ENCODE measurements around the gene RASSF7.

DNA sequence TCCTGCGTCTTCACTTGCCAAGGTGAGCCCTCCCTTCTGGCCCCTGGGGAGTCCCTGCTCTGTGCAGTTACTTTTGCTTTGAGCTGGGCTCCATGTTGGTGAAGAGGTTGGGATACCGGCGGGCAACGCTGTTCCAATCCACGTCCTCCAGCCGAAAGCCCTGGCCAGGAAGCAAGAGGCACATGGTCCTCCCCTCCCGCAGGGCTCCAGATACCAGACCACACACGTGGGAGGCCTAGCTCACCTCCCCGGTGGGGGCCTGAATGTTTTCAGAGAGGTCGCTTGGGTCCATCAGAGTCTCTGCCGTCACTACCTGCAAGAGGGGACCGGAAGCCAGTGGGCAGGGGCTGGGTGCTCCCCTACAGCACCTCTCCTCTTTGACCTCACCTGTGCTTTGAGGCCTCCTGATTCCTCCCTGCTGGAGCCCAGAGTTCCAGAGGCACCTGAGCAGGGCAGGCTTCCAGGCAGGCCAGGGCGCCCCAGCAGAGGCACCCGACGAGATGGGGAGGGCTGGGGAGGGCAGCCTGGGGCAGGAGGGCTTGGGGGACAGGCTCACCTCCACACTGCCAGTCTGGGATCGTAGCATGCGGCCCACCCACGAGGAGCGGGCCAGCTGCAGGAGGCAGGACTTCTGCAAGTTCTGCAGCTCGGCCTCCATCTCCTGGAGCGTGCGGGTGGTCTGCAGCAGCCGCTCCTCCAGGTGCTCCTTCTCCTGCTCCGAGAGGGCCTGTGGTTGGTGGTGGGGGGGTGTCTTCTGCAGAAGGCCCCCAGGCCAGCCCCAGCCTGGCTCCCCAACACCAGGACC is 3.2 kb upstream of the RASSF7 start:
- TF ChIP-seq, protein P1, sequence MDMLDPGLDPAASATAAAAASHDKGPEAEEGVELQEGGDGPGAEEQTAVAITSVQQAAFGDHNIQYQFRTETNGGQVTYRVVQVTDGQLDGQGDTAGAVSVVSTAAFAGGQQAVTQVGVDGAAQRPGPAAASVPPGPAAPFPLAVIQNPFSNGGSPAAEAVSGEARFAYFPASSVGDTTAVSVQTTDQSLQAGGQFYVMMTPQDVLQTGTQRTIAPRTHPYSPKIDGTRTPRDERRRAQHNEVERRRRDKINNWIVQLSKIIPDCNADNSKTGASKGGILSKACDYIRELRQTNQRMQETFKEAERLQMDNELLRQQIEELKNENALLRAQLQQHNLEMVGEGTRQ (IDR thresholded peaks at IDR 0.05; ENCODE audit: borderline replicate concordance, low read depth, low read length) = no peak
- TF ChIP-seq, protein P2, sequence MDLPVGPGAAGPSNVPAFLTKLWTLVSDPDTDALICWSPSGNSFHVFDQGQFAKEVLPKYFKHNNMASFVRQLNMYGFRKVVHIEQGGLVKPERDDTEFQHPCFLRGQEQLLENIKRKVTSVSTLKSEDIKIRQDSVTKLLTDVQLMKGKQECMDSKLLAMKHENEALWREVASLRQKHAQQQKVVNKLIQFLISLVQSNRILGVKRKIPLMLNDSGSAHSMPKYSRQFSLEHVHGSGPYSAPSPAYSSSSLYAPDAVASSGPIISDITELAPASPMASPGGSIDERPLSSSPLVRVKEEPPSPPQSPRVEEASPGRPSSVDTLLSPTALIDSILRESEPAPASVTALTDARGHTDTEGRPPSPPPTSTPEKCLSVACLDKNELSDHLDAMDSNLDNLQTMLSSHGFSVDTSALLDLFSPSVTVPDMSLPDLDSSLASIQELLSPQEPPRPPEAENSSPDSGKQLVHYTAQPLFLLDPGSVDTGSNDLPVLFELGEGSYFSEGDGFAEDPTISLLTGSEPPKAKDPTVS (IDR thresholded peaks at IDR 0.05; ENCODE audit: low read depth, low read length) = no peak
- TF ChIP-seq, protein P3, sequence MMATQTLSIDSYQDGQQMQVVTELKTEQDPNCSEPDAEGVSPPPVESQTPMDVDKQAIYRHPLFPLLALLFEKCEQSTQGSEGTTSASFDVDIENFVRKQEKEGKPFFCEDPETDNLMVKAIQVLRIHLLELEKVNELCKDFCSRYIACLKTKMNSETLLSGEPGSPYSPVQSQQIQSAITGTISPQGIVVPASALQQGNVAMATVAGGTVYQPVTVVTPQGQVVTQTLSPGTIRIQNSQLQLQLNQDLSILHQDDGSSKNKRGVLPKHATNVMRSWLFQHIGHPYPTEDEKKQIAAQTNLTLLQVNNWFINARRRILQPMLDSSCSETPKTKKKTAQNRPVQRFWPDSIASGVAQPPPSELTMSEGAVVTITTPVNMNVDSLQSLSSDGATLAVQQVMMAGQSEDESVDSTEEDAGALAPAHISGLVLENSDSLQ (IDR thresholded peaks at IDR 0.05) = no peak
- TF ChIP-seq SP1 (IDR thresholded peaks at IDR 0.05; ENCODE audit: low read depth, low read length) = no peak
- no peak for TF ChIP-seq ZSCAN29 (IDR thresholded peaks at IDR 0.05)
- TF ChIP-seq, protein P4, sequence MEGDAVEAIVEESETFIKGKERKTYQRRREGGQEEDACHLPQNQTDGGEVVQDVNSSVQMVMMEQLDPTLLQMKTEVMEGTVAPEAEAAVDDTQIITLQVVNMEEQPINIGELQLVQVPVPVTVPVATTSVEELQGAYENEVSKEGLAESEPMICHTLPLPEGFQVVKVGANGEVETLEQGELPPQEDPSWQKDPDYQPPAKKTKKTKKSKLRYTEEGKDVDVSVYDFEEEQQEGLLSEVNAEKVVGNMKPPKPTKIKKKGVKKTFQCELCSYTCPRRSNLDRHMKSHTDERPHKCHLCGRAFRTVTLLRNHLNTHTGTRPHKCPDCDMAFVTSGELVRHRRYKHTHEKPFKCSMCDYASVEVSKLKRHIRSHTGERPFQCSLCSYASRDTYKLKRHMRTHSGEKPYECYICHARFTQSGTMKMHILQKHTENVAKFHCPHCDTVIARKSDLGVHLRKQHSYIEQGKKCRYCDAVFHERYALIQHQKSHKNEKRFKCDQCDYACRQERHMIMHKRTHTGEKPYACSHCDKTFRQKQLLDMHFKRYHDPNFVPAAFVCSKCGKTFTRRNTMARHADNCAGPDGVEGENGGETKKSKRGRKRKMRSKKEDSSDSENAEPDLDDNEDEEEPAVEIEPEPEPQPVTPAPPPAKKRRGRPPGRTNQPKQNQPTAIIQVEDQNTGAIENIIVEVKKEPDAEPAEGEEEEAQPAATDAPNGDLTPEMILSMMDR (IDR thresholded peaks at IDR 0.05 in 2 of 3, conservative IDR thresholded peaks at IDR 0.05 in 1 of 3; ENCODE audit: control insufficient read depth in 2 of 3, extremely low read depth in 1 of 3, insufficient read depth in 1 of 3, low read depth in 3 of 3, low read length in 3 of 3) = no peak
- TF ChIP-seq ZNF217 (IDR thresholded peaks at IDR 0.05) = no peak
- TF ChIP-seq, protein P5, sequence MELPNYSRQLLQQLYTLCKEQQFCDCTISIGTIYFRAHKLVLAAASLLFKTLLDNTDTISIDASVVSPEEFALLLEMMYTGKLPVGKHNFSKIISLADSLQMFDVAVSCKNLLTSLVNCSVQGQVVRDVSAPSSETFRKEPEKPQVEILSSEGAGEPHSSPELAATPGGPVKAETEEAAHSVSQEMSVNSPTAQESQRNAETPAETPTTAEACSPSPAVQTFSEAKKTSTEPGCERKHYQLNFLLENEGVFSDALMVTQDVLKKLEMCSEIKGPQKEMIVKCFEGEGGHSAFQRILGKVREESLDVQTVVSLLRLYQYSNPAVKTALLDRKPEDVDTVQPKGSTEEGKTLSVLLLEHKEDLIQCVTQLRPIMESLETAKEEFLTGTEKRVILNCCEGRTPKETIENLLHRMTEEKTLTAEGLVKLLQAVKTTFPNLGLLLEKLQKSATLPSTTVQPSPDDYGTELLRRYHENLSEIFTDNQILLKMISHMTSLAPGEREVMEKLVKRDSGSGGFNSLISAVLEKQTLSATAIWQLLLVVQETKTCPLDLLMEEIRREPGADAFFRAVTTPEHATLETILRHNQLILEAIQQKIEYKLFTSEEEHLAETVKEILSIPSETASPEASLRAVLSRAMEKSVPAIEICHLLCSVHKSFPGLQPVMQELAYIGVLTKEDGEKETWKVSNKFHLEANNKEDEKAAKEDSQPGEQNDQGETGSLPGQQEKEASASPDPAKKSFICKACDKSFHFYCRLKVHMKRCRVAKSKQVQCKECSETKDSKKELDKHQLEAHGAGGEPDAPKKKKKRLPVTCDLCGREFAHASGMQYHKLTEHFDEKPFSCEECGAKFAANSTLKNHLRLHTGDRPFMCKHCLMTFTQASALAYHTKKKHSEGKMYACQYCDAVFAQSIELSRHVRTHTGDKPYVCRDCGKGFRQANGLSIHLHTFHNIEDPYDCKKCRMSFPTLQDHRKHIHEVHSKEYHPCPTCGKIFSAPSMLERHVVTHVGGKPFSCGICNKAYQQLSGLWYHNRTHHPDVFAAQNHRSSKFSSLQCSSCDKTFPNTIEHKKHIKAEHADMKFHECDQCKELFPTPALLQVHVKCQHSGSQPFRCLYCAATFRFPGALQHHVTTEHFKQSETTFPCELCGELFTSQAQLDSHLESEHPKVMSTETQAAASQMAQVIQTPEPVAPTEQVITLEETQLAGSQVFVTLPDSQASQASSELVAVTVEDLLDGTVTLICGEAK (IDR thresholded peaks at IDR 0.05; ENCODE audit: borderline replicate concordance) = no peak
- TF ChIP-seq GABPA (IDR thresholded peaks at IDR 0.05; ENCODE audit: low read depth) = no peak
- TF ChIP-seq, protein P6, sequence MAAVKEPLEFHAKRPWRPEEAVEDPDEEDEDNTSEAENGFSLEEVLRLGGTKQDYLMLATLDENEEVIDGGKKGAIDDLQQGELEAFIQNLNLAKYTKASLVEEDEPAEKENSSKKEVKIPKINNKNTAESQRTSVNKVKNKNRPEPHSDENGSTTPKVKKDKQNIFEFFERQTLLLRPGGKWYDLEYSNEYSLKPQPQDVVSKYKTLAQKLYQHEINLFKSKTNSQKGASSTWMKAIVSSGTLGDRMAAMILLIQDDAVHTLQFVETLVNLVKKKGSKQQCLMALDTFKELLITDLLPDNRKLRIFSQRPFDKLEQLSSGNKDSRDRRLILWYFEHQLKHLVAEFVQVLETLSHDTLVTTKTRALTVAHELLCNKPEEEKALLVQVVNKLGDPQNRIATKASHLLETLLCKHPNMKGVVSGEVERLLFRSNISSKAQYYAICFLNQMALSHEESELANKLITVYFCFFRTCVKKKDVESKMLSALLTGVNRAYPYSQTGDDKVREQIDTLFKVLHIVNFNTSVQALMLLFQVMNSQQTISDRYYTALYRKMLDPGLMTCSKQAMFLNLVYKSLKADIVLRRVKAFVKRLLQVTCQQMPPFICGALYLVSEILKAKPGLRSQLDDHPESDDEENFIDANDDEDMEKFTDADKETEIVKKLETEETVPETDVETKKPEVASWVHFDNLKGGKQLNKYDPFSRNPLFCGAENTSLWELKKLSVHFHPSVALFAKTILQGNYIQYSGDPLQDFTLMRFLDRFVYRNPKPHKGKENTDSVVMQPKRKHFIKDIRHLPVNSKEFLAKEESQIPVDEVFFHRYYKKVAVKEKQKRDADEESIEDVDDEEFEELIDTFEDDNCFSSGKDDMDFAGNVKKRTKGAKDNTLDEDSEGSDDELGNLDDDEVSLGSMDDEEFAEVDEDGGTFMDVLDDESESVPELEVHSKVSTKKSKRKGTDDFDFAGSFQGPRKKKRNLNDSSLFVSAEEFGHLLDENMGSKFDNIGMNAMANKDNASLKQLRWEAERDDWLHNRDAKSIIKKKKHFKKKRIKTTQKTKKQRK (IDR thresholded peaks at IDR 0.05; ENCODE audit: low read depth, low read length) = no peak
- TF ChIP-seq EP300 (IDR thresholded peaks at IDR 0.05; ENCODE audit: borderline replicate concordance in 1 of 2, control insufficient read depth in 1 of 2, low read depth in 2 of 2, low read length in 2 of 2) = no peak
- no peak for TF ChIP-seq SIN3A (IDR thresholded peaks at IDR 0.05; ENCODE audit: low read depth, low read length)
- TF ChIP-seq ZNF274 (IDR thresholded peaks at IDR 0.05; ENCODE audit: insufficient read depth, insufficient read length) = no peak

All from GM12878 (cell line).